ENCODE data around the gene TPP2. TPM values are rescaled to one million over a fixed set of nuclear protein-coding genes. Genes with fewer than 3 reads are reported as not detected.

The TPP2 gene
- total RNA-seq, 1 experiment from 2014 or later = 58.9 TPM

- peaks cover 17% of the 10 kb centered on the region; the same call in 1 of the 2 replicates for H3K9me3 ChIP-seq
- ChIA-PET POLR2A (no interaction called here), CTCF (no interaction called here)
- H3K4me1 Mint-ChIP-seq (ENCODE audit: low read depth, unreplicated experiment) = no peaks in the 10 kb centered on the region
- peaks cover 3% of the 10 kb centered on the region for H3K36me3 ChIP-seq (ENCODE audit: control insufficient read depth, insufficient read depth, low read length)
- BruUV-seq (replicated peaks) = no TSS peak
- H3K4me1 ChIP-seq = peaks cover 5% of the 10 kb centered on the region
- intact Hi-C loops (cut with micrococcal nuclease; ENCODE audit: unreplicated experiment) = no loop called here
- TF ChIP-seq CTCF (IDR thresholded peaks at IDR 0.05; ENCODE audit: insufficient read depth in 1 of 2, low read depth in 1 of 2, low read length in 1 of 2, severe bottlenecking in 1 of 2, unreplicated experiment in 1 of 2) = no peak
- H3K4me3 ChIP-seq (ENCODE audit: low read depth, low read length) = no peak overlapping the region
- no peak overlapping the region for H3K4me3 Mint-ChIP-seq (ENCODE audit: unreplicated experiment)
- no peaks in the 10 kb centered on the region for H3K27me3 ChIP-seq (replicated peaks; ENCODE audit: control insufficient read depth, insufficient read depth, low read length)
- H3K36me3 Mint-ChIP-seq (ENCODE audit: insufficient read depth, unreplicated experiment) = peaks cover 47% of the 10 kb centered on the region
- no peaks in the 10 kb centered on the region for H3K27me3 Mint-ChIP-seq (ENCODE audit: insufficient read depth, unreplicated experiment)
- H3K9me3 Mint-ChIP-seq (ENCODE audit: unreplicated experiment) = peaks cover 26% of the 10 kb centered on the region
- no peak overlapping the region for H3K27ac Mint-ChIP-seq (ENCODE audit: unreplicated experiment)
- no peak for DNase-seq
Observed at GRCh38 chr13:102658660-102659059, 61.9 kb downstream of the TPP2 start.

GRCh38 chr13:102659168-102659713 is 62.5 kb downstream of the TPP2 start:
- Histone ChIP-seq H3K9me3 (peaks cover 19% of the 10 kb centered on the region; the same call in 1 of the 2 replicates), H3K4me3 (ENCODE audit: low read depth, low read length) (no peak overlapping the region), H3K27me3 (replicated peaks; ENCODE audit: control insufficient read depth, insufficient read depth, low read length) (no peaks in the 10 kb centered on the region), H3K4me1 (peaks cover 5% of the 10 kb centered on the region), H3K36me3 (ENCODE audit: control insufficient read depth, insufficient read depth, low read length) (peaks cover 3% of the 10 kb centered on the region)
- CTCF ChIA-PET = no interaction called here
- POLR2A ChIA-PET = no interaction called here
- no TSS peak for BruUV-seq (replicated peaks)
- Mint-ChIP-seq H3K4me1 (ENCODE audit: low read depth, unreplicated experiment) (no peaks in the 10 kb centered on the region), H3K27me3 (ENCODE audit: insufficient read depth, unreplicated experiment) (no peaks in the 10 kb centered on the region), H3K36me3 (ENCODE audit: insufficient read depth, unreplicated experiment) (peaks cover 52% of the 10 kb centered on the region), H3K9me3 (ENCODE audit: unreplicated experiment) (peaks cover 32% of the 10 kb centered on the region), H3K27ac (ENCODE audit: unreplicated experiment) (no peak overlapping the region), H3K4me3 (ENCODE audit: unreplicated experiment) (no peak overlapping the region)
- DNase-seq = no peak
- intact Hi-C loops (cut with micrococcal nuclease; ENCODE audit: unreplicated experiment) = no loop called here
- no peak for TF ChIP-seq CTCF (IDR thresholded peaks at IDR 0.05; ENCODE audit: insufficient read depth in 1 of 2, low read depth in 1 of 2, low read length in 1 of 2, severe bottlenecking in 1 of 2, unreplicated experiment in 1 of 2)

- H3K36me3 Mint-ChIP-seq (ENCODE audit: insufficient read depth, unreplicated experiment) = peaks cover 80% of the 10 kb centered on the region
Observed at GRCh38 chr13:102667023-102667422, 70.2 kb downstream of the TPP2 start.

More at GRCh38 chr13:102667023-102667422, 70.2 kb downstream of the TPP2 start:
- no peak for DNase-seq
- intact Hi-C loops (cut with micrococcal nuclease; ENCODE audit: unreplicated experiment) = loop anchor here (5.0 kb wide), 1 partner anchor 35 kb away; no protein-coding TSS in a partner anchor
- no peak overlapping the region for H3K4me3 ChIP-seq (ENCODE audit: low read depth, low read length)
- peaks cover 54% of the 10 kb centered on the region for H3K9me3 ChIP-seq
- H3K4me1 Mint-ChIP-seq (ENCODE audit: low read depth, unreplicated experiment) = peaks cover 10% of the 10 kb centered on the region
- H3K9me3 Mint-ChIP-seq (ENCODE audit: unreplicated experiment) = peaks cover 22% of the 10 kb centered on the region
- H3K4me1 ChIP-seq = peaks cover 39% of the 10 kb centered on the region
- H3K27me3 ChIP-seq (replicated peaks; ENCODE audit: control insufficient read depth, insufficient read depth, low read length) = no peaks in the 10 kb centered on the region
- H3K4me3 Mint-ChIP-seq (ENCODE audit: unreplicated experiment) = no peak overlapping the region
- BruUV-seq (replicated peaks) = no TSS peak
- no peak overlapping the region for H3K27ac Mint-ChIP-seq (ENCODE audit: unreplicated experiment)
- POLR2A ChIA-PET = no interaction called here
- CTCF ChIA-PET = no interaction called here
- no peaks in the 10 kb centered on the region for H3K27me3 Mint-ChIP-seq (ENCODE audit: insufficient read depth, unreplicated experiment)
- H3K36me3 ChIP-seq (ENCODE audit: control insufficient read depth, insufficient read depth, low read length) = peaks cover 5% of the 10 kb centered on the region
- TF ChIP-seq CTCF (IDR thresholded peaks at IDR 0.05; ENCODE audit: insufficient read depth in 1 of 2, low read depth in 1 of 2, low read length in 1 of 2, severe bottlenecking in 1 of 2, unreplicated experiment in 1 of 2) = no peak
